ENCODE data around the gene PARVA.

The PARVA gene

GRCh38 chr11:12543596-12544415 lies 166.4 kb downstream of the PARVA start:
- Histone ChIP-seq H3K9ac (ENCODE audit: low read depth, low read length) (no peak overlapping the region), H3K36me3 (ENCODE audit: insufficient read depth, low read length) (no peaks in the 10 kb centered on the region), H3K9me3 (ENCODE audit: control insufficient read depth, insufficient read depth, low read length) (no peaks in the 10 kb centered on the region), H3K4me1 (ENCODE audit: insufficient read depth, low read length) (peaks cover 16% of the 10 kb centered on the region)

GRCh38 chr11:12544986-12545775 lies 167.8 kb downstream of the PARVA start:
- Histone ChIP-seq H3K9me3 (ENCODE audit: control insufficient read depth, insufficient read depth, low read length) (no peaks in the 10 kb centered on the region), H3K9ac (ENCODE audit: low read depth, low read length) (no peak overlapping the region), H3K36me3 (ENCODE audit: insufficient read depth, low read length) (no peaks in the 10 kb centered on the region), H3K4me1 (ENCODE audit: insufficient read depth, low read length) (peaks cover 16% of the 10 kb centered on the region)

GRCh38 chr11:12546122-12546521 lies 168.8 kb downstream of the PARVA start:
- H3K9me3 ChIP-seq (ENCODE audit: control insufficient read depth, insufficient read depth, low read length): no peaks in the 10 kb centered on the region

GRCh38 chr11:12546660-12547059 lies 169.3 kb downstream of the PARVA start:
- no peaks in the 10 kb centered on the region for H3K9me3 ChIP-seq (ENCODE audit: control insufficient read depth, insufficient read depth, low read length)
- H3K4me1 ChIP-seq (ENCODE audit: insufficient read depth, low read length): 0 out of 2 replicates have a peak, but pooled peaks cover 3% of the 10 kb centered on the region
- H3K36me3 ChIP-seq (ENCODE audit: insufficient read depth, low read length): no peaks in the 10 kb centered on the region
- no peak overlapping the region for H3K9ac ChIP-seq (ENCODE audit: low read depth, low read length)

More at GRCh38 chr11:12546122-12546521, 168.8 kb downstream of the PARVA start:
- no peaks in the 10 kb centered on the region for H3K36me3 ChIP-seq (ENCODE audit: insufficient read depth, low read length)
- peaks cover 8% of the 10 kb centered on the region for H3K4me1 ChIP-seq (ENCODE audit: insufficient read depth, low read length)
- no peak overlapping the region for H3K9ac ChIP-seq (ENCODE audit: low read depth, low read length)

GRCh38 chr11:12547953-12548650 lies 170.7 kb downstream of the PARVA start:
- no peaks in the 10 kb centered on the region for H3K36me3 ChIP-seq (ENCODE audit: insufficient read depth, low read length)
- H3K4me1 ChIP-seq (ENCODE audit: insufficient read depth, low read length): no peaks in the 10 kb centered on the region
- H3K9me3 ChIP-seq (ENCODE audit: control insufficient read depth, insufficient read depth, low read length): no peaks in the 10 kb centered on the region
- no peak overlapping the region for H3K9ac ChIP-seq (ENCODE audit: low read depth, low read length)

- Histone ChIP-seq H3K4me1 (ENCODE audit: insufficient read depth, low read length) (peaks cover 17% of the 10 kb centered on the region), H3K9me3 (ENCODE audit: control insufficient read depth, insufficient read depth, low read length) (no peaks in the 10 kb centered on the region)
These were observed 175.3 kb downstream of the PARVA start for GRCh38 chr11:12552692-12553091.

GRCh38 chr11:12554122-12554521 lies 176.8 kb downstream of the PARVA start:
- H3K9ac ChIP-seq (ENCODE audit: low read depth, low read length): no peak overlapping the region
- no peaks in the 10 kb centered on the region for H3K36me3 ChIP-seq (ENCODE audit: insufficient read depth, low read length)
- peaks cover 19% of the 10 kb centered on the region for H3K4me1 ChIP-seq (ENCODE audit: insufficient read depth, low read length)
- H3K9me3 ChIP-seq (ENCODE audit: control insufficient read depth, insufficient read depth, low read length): no peaks in the 10 kb centered on the region

More at GRCh38 chr11:12552692-12553091, 175.3 kb downstream of the PARVA start:
- Histone ChIP-seq H3K9ac (ENCODE audit: low read depth, low read length) (no peak overlapping the region), H3K36me3 (ENCODE audit: insufficient read depth, low read length) (no peaks in the 10 kb centered on the region)

- Histone ChIP-seq H3K4me1 (ENCODE audit: insufficient read depth, low read length) (peaks cover 19% of the 10 kb centered on the region), H3K9ac (ENCODE audit: low read depth, low read length) (no peak overlapping the region), H3K36me3 (ENCODE audit: insufficient read depth, low read length) (no peaks in the 10 kb centered on the region), H3K9me3 (ENCODE audit: control insufficient read depth, insufficient read depth, low read length) (no peaks in the 10 kb centered on the region)
These were observed 178.8 kb downstream of the PARVA start for GRCh38 chr11:12556155-12556554.

GRCh38 chr11:12556788-12557384 lies 179.5 kb downstream of the PARVA start:
- Histone ChIP-seq H3K9me3 (ENCODE audit: control insufficient read depth, insufficient read depth, low read length) (no peaks in the 10 kb centered on the region), H3K36me3 (ENCODE audit: insufficient read depth, low read length) (no peaks in the 10 kb centered on the region), H3K9ac (ENCODE audit: low read depth, low read length) (no peak overlapping the region), H3K4me1 (ENCODE audit: insufficient read depth, low read length) (peaks cover 19% of the 10 kb centered on the region)

- H3K9ac ChIP-seq (ENCODE audit: low read depth, low read length): no peak overlapping the region
- H3K4me1 ChIP-seq (ENCODE audit: insufficient read depth, low read length): peaks cover 19% of the 10 kb centered on the region
- H3K9me3 ChIP-seq (ENCODE audit: control insufficient read depth, insufficient read depth, low read length): no peaks in the 10 kb centered on the region
- no peaks in the 10 kb centered on the region for H3K36me3 ChIP-seq (ENCODE audit: insufficient read depth, low read length)
These were observed 181.6 kb downstream of the PARVA start for GRCh38 chr11:12559011-12559410.

- Histone ChIP-seq H3K36me3 (ENCODE audit: insufficient read depth, low read length) (no peaks in the 10 kb centered on the region), H3K4me1 (ENCODE audit: insufficient read depth, low read length) (peaks cover 19% of the 10 kb centered on the region), H3K9me3 (ENCODE audit: control insufficient read depth, insufficient read depth, low read length) (no peaks in the 10 kb centered on the region), H3K9ac (ENCODE audit: low read depth, low read length) (no peak overlapping the region)
These were observed 183.0 kb downstream of the PARVA start for GRCh38 chr11:12560362-12560761.

- Histone ChIP-seq H3K4me1 (ENCODE audit: insufficient read depth, low read length) (peaks cover 18% of the 10 kb centered on the region), H3K9ac (ENCODE audit: low read depth, low read length) (no peak overlapping the region), H3K9me3 (ENCODE audit: control insufficient read depth, insufficient read depth, low read length) (no peaks in the 10 kb centered on the region), H3K36me3 (ENCODE audit: insufficient read depth, low read length) (no peaks in the 10 kb centered on the region)
These were observed 183.5 kb downstream of the PARVA start for GRCh38 chr11:12560861-12561260.

GRCh38 chr11:12564012-12564411 lies 186.6 kb downstream of the PARVA start:
- Histone ChIP-seq H3K4me1 (ENCODE audit: insufficient read depth, low read length) (no peaks in the 10 kb centered on the region), H3K9me3 (ENCODE audit: control insufficient read depth, insufficient read depth, low read length) (no peaks in the 10 kb centered on the region), H3K36me3 (ENCODE audit: insufficient read depth, low read length) (no peaks in the 10 kb centered on the region)

GRCh38 chr11:12565406-12565805 lies 188.0 kb downstream of the PARVA start:
- no peaks in the 10 kb centered on the region for H3K9me3 ChIP-seq (ENCODE audit: control insufficient read depth, insufficient read depth, low read length)
- no peaks in the 10 kb centered on the region for H3K4me1 ChIP-seq (ENCODE audit: insufficient read depth, low read length)
- no peaks in the 10 kb centered on the region for H3K36me3 ChIP-seq (ENCODE audit: insufficient read depth, low read length)
- H3K9ac ChIP-seq (ENCODE audit: low read depth, low read length): no peak overlapping the region

More at GRCh38 chr11:12564012-12564411, 186.6 kb downstream of the PARVA start:
- H3K9ac ChIP-seq (ENCODE audit: low read depth, low read length): no peak overlapping the region
